Coronary artery (tissue), 2 donors: Measurements from ENCODE around the gene BSX.

Experiments
- DNase-seq: peaks from one replicate; pipeline ENCODE4 v3.0.0-alpha.2; 2017; ENCODE audit warnings: low spot score
- H3K27ac ChIP-seq, 2 donors: fragments of 200-600 bp; sonication (generic); one replicate each; pipeline ENCODE4 v1.5.1; 2016 to 2019
- H3K4me3 ChIP-seq: fragments of 200-600 bp; sonication (generic); 2 replicates; pipeline ENCODE4 v1.5.1; 2016; ENCODE audit warnings: mild to moderate bottlenecking, moderate library complexity
- TF ChIP-seq, protein P1 (sequence below): fragments of 200-600 bp; sonication (generic); IDR thresholded peaks from one replicate; pipeline ENCODE4 v1.5.1; 2019; ENCODE audit warnings: antibody characterized with exemption

The BSX gene

DNA sequence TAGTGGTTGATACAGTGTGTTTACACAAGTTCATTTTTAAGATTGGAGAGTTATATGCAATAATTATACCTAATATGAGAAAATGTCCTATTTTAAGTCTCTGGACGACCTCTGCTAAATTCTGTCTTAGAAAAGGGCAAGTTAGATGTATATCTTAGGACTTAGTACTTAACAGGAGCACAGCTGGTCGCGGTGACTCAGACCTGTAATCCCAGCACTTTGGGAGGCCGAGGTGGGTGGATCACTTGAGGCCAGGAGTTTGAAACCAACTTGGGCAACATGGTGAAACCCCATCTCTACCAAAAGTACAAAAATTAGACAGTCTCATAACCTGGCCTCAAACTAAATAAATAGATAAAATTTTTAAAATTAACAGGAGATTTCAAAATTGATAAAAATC is 27.2 kb downstream of the BSX start:
- TF ChIP-seq, protein P1, sequence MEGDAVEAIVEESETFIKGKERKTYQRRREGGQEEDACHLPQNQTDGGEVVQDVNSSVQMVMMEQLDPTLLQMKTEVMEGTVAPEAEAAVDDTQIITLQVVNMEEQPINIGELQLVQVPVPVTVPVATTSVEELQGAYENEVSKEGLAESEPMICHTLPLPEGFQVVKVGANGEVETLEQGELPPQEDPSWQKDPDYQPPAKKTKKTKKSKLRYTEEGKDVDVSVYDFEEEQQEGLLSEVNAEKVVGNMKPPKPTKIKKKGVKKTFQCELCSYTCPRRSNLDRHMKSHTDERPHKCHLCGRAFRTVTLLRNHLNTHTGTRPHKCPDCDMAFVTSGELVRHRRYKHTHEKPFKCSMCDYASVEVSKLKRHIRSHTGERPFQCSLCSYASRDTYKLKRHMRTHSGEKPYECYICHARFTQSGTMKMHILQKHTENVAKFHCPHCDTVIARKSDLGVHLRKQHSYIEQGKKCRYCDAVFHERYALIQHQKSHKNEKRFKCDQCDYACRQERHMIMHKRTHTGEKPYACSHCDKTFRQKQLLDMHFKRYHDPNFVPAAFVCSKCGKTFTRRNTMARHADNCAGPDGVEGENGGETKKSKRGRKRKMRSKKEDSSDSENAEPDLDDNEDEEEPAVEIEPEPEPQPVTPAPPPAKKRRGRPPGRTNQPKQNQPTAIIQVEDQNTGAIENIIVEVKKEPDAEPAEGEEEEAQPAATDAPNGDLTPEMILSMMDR: no peak
- H3K27ac ChIP-seq: no peak overlapping the region
- H3K4me3 ChIP-seq: no peak overlapping the region
- no peak for DNase-seq

DNA sequence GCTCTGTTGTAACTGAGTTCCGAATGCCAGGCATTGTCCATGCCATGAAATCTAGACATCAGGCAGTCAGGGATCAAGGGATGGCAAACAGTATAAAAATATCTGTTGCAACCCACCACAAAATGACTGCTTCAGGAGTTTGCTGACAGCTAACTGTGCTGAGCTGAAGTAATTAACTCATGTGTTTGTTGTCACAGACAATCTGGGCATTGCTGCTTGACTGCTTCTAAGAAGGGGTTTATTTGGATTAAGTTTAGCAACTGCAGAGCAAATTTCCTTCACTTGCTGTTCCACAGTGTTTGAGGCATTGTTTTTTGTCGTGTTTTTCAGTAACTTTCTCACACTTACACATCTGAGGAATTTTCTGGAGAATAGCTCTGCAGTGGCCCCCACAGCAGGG is 30.4 kb downstream of the BSX start:
- TF ChIP-seq, protein P1: no peak
- H3K27ac ChIP-seq: no peak overlapping the region

DNA sequence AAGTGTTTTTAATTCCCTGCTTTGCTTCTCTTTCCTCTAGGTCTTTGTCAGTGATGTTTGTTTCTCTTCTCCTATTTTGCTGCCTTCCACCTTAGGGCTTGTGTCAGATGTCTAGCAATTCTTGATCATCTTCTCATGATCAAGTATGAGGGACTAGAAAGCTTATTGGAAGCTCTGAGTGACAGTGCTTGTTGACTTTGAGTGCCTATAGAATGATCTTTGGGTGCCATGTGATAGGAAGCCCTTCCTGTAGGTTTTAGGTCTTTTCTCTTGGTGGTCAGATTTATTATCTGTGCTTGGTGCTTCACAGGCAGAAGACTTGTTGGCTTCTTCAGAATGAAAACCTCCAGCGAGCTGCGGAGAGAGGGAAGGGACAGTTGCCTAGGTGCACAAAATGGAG is 43.1 kb downstream of the BSX start:
- TF ChIP-seq, protein P1: no peak
- no peak overlapping the region for H3K4me3 ChIP-seq
- no peak for DNase-seq
- no peak overlapping the region for H3K27ac ChIP-seq

More for the DNA sequence above, 30.4 kb downstream of the BSX start:
- DNase-seq: no peak
- H3K4me3 ChIP-seq: no peak overlapping the region

DNA sequence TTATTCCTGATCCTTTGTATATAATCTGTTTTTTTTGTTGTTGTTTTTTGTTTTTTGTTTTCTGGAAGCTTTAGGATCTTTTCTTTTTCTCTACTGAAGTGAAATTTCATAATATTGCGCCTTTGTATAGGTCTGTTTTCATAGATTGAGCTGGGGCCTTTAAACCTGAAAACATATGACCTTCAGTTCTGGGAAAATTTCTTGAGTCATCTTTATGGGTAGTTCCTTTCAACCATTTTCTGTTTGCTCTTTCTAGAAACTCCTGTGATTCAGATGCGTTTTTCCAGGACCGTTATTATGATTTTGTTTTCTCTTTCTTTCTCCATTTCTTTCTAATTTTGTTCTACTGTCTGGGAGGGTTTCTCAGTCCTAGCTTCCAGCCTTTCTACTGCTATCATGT is 43.7 kb downstream of the BSX start:
- no peak overlapping the region for H3K4me3 ChIP-seq
- DNase-seq: no peak
- TF ChIP-seq, protein P1: no peak
- no peak overlapping the region for H3K27ac ChIP-seq

DNA sequence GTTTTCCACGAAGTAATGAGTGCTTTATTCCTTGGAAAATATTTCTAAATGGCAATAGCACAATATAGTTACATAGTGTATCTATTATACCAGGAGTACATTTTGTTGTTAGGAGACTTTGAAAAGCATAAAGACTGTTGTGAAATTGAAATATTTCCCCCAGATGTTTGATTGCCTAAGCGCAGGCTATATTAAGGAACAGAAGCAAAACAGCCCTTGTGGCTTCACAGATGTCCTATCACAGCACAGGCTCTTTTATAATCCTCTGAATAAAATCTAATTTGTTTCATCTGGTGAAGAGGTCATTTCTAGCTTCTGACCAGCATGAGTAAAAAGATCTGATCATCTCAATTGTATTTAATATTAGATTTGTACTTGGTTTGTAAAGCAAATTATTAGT is 48.2 kb downstream of the BSX start:
- Histone ChIP-seq H3K4me3 (no peak overlapping the region), H3K27ac (no peak overlapping the region)
- DNase-seq: no peak
- TF ChIP-seq, protein P1: no peak

DNA sequence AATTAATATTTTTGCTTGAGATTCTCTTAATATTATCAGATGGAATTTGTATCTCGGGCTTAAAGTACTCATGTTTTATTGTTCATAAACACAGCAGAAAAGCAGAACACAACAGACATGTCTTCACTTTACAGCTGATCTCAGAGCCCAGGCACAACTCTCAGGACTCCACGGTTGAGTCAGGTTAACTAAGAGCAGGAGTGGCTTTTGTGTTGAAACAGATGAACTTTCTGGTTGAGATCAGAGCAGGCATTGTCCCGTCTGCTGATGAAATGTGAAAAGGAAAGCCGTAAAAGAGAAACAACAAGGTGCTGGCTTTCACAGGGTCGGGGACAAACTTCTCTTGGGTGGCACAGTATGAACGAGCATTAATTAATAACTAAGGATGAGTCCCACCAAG is 50.1 kb downstream of the BSX start:
- TF ChIP-seq, protein P1: no peak
- no peak for DNase-seq
- Histone ChIP-seq H3K4me3 (no peak overlapping the region), H3K27ac (no peak overlapping the region)
